ENCODE measurements around the gene DYRK2.
A peak's percentile ranks its signal among the peaks of the same experiment; 100 is the strongest.

- TF ChIP-seq SPI1 (IDR thresholded peaks at IDR 0.05; ENCODE audit: borderline replicate concordance, insufficient read depth, low read depth, low read length) (peak; percentile 67), RAD21 (IDR thresholded peaks at IDR 0.05; ENCODE audit: insufficient read depth, low read depth, low read length) (no peak), BCL11A (IDR thresholded peaks at IDR 0.05; ENCODE audit: low read depth, low read length) (no peak), CTCF (IDR thresholded peaks at IDR 0.05 in 2 of 3, conservative IDR thresholded peaks at IDR 0.05 in 1 of 3; ENCODE audit: control insufficient read depth in 2 of 3, extremely low read depth in 1 of 3, insufficient read depth in 1 of 3, low read depth in 3 of 3, low read length in 3 of 3) (no peak), FOS (IDR thresholded peaks at IDR 0.05; ENCODE audit: borderline replicate concordance, extremely low read depth, insufficient read length) (no peak), FOXM1 (IDR thresholded peaks at IDR 0.05; ENCODE audit: low read depth, low read length) (no peak), RCOR1 (conservative IDR thresholded peaks at IDR 0.05; ENCODE audit: low read depth, low read length) (no peak), SUZ12 (IDR thresholded peaks at IDR 0.05; ENCODE audit: unreplicated experiment) (no peak), ESRRA (IDR thresholded peaks at IDR 0.05; ENCODE audit: low read length) (no peak), BCL3 (IDR thresholded peaks at IDR 0.05; ENCODE audit: borderline replicate concordance, insufficient read depth, low read depth, low read length, poor library complexity, severe bottlenecking) (no peak), MAX (IDR thresholded peaks at IDR 0.05; ENCODE audit: low read depth, low read length) (no peak), HCFC1 (IDR thresholded peaks at IDR 0.05; ENCODE audit: low read length) (no peak), REST (IDR thresholded peaks at IDR 0.05; ENCODE audit: low read depth, low read length) (no peak)
Observed at GRCh38 chr12:67618303-67618702, 30.2 kb upstream of the DYRK2 start.
